ENCODE data around the gene ADAMTS17.

The ADAMTS17 gene

DNA sequence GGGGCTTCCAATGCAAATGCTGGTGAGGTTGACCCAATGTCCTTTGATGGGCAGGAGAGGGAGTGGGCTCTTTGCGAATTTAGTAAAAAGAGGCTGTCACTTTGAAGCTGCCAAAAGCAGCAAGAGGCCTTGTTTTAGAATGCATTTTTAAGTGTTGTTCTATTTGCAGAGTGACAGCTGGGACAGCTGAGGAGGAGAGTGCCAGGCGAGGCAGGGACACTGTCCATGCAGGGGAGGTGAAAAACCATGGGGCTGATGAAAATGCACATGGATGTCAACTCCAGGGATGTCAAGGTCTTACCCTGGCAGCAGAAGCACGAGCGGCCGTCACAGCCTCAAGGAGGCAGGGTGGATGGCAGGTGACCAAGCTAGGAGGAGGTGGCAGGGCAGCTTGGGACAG is 279.8 kb downstream of the ADAMTS17 start:
- DNase-seq, result no peak

GRCh38 chr15:100060276-100060926 is 281.4 kb downstream of the ADAMTS17 start:
- no peak for DNase-seq

- no peak for DNase-seq
Observed at GRCh38 chr15:100059521-100059920, 282.3 kb downstream of the ADAMTS17 start.

DNA sequence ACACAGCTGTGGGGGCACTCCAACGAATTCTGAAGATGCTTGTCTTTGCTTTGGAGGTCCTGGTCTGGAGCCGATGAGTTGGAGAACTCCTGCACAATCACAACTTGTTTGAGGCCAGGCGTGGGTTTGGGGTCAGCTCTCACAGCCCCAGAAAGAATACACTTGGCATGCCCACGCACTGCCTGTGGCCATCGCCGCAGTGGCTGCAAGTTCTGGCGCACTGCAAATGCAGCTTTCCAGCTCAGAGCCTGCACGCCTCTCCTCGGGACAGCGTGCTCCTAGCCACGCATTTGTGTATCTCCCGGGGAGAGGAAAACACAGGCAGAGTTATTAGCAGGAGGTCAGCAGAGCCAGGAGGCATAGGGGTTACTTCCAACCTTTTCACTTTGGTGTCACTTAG is 282.7 kb downstream of the ADAMTS17 start:
- DNase-seq, result no peak

DNA sequence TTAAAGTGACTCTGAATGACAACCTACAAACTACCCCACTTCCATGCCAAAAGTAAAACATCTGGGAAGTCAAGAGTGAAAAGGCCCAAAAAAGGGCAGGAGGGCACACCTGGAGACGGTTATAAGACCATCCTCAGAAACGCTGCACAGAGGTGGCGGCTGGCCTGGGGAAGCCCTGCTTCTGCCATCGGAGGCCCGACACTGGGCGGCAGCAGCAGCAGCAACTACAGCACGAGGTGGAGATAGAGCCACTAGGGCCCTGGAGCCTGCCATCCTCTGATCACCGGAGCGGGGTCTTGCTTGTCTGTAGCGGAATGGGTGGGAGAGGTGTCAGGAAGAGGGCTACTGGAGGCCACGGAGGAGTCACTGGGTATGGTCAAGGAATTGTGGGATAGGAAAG is 283.3 kb downstream of the ADAMTS17 start:
- no peak for DNase-seq

DNA sequence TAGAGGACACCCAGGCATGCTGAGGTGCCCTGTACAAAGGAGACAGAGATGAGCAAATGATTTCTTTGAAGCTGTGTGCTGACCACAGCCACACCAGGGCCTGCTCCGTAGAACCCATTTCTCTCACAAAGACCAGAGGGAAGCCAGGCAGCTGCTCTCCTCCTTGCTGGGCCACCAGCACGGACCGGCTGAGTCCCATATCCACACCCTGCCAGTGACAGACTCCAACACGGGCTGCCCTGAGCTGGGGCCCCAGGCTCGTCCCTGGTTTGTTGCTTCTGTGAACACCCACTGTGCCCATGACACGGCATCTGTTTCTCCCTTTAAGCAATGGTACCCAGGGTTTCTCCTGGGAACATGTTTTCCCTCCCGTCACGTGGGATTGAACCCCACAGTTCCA is 284.5 kb downstream of the ADAMTS17 start:
- DNase-seq, result no peak

DNA sequence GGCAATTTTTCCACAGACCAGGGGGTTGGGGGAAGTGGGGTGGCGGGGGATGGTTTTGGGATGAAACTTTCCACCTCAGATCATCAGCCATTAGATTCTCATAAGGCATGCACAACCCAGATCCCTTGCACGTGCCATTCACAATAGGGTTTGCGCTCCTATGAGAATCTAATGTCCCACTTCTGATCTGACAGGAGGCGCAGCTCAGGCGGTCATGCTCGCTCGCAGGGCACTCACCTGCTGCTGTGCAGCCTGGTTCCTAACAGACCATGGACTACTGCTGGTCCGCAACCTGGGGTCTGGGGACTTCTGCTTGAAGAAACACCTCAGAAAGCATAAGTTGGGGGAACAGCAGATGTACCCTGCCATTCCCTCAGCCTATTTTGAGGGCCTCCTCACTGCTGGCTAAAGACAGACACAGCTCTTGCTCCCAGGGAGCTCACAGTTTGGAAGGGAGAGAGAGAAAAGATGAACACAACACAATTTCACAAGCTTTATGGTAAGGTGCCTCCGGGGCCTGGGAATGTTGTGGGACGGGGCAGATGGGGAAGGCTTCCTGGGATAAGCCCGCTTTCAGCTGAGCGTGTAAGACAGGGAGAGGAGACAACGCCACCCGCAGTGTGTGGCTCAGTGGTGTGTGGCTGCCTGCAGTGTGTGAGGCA is 285.2 kb downstream of the ADAMTS17 start:
- no peak for DNase-seq

GRCh38 chr15:100055821-100056220 is 286.0 kb downstream of the ADAMTS17 start:
- DNase-seq, result no peak

DNA sequence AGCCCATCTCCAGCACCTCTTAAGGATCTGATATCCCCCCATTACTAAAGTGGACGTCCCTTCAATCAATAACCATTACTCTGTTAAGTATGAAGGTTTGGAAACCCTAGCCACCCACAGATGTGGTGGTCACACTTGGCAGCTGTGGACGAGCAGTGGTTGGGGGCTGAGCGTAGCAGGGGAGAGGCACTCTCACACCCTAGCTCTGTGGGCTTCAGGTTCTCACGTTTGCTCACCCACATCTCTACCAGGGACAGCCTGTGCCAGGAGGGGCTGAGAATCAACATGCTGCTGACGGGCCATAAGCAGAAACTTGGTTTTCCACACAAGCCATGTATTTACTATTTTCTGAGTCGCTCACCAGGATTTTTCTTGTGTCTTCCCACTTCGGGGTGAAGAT is 287.2 kb downstream of the ADAMTS17 start:
- no peak for DNase-seq

GRCh38 chr15:100053474-100054121 is 288.2 kb downstream of the ADAMTS17 start:
- no peak for DNase-seq

GRCh38 chr15:100052716-100053473 is 288.9 kb downstream of the ADAMTS17 start:
- no peak for DNase-seq

DNA sequence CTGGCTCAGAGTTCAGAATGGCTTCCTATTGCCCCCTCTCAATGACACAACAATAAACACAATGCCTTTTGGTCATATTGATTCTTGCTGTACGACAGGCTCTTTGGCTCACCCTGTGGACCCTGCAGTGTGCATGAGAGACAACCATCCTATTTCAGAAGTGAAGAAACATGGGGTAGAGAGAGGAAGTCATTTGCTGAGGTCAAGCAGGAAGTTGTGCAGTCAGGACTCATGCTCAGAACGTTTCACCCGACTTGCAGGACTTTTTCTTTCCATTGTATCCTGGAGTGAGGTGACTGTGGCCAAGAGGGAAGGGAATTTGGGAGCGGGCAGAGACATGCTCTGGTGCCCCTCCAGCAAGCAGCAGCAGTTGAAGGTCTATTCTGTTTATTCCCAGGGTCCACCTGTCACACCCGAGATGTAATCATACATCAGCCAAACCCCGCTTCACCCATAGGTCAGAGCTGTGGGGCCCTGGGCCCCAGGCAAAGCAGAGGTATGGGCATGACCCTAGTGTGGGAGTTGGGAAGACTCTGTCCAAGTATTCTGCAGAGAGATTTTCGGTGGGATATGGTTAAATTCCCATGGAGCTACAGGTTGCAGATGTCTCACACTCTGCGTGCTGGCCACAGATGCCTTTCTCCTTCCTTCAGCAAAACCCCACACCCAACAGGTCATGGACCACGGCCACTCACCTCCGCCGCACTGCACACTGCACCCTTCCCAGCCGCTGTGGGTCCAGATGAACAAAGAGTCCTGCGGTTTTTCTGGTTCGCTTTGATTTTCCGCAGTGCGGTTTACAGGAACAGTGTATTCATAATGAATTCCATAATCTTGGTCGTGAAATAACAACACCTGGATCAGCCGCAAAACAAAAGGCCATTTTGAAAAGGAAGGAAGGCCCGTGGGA is 290.6 kb downstream of the ADAMTS17 start:
- DNase-seq, result no peak

GRCh38 chr15:100049936-100050876 is 291.6 kb downstream of the ADAMTS17 start:
- DNase-seq, result no peak

- no peak for DNase-seq
Observed at GRCh38 chr15:100049483-100049882, 292.3 kb downstream of the ADAMTS17 start.

GRCh38 chr15:100048736-100049135 is 293.0 kb downstream of the ADAMTS17 start:
- no peak for DNase-seq

DNA sequence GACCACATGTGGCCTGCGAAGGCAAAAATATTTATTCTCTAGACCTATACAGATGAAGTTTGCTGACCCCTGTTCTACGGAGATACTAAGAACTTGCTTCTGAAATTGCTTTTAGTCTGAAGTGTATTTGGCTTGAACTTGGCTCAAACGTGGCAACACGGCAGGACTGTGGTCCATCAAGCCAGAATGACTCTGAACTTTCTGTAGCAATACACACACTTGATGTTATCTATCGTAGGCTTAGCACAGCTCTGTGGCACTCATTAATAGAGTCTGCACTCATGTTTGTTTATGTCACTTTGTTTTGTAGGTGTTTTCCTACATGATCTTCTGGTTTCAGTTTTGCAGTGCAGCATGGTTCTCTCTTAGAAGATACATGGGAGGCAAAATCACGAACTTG is 298.1 kb downstream of the ADAMTS17 start:
- no peak for DNase-seq

- DNase-seq, result no peak
Observed at GRCh38 chr15:100043068-100043641, 298.6 kb downstream of the ADAMTS17 start.

DNA sequence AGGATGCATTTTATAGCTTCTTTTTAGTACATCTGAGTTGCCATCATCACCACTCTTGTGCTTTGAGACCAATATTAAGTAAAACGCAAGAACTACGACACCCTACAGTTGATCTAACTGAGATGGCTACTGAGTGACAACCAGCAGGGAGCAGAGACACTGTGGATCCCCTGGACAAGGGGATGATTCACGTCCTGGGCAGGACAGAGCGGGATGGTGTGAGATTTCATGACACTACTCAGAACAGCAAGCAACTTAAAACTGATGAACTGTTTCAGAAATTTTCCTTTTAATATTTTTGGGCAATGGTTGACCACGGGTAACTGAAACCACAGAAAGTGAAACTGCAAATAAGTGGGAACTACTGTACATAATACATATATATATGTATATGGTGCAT is 299.2 kb downstream of the ADAMTS17 start:
- no peak for DNase-seq

- no peak for DNase-seq
Observed at GRCh38 chr15:100041127-100041828, 300.5 kb downstream of the ADAMTS17 start.

DNA sequence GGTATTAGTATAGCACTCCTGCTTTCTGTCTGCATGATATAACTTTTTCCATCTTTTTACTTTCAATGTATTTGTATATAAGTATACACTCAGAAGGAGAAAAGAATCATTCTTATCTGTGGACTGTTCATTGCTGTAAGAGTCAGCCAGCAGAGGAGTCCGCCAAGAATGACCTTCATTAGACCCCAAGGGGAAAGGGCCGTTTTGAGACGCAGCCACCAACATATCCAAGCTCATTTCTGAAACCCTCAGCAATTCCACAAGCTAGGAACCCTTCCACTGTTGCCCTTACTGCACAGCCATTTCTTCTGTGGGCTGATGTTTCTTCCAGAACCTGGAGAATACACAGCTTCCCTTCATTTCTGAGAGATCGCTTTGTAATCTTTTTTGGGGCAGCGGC is 301.8 kb downstream of the ADAMTS17 start:
- no peak for DNase-seq

Measured in NCI-H1048 (cell line).